Endothelial cell of umbilical vein (primary cell): ENCODE results near the gene VWA7. TPM values are rescaled to one million over a fixed set of nuclear protein-coding genes. Genes with fewer than 3 reads are reported as not detected.
A peak's percentile ranks its signal among the peaks of the same experiment; 100 is the strongest.

Experiments
- BruUV-seq: library from RNA; stranded (reverse); fragments of 400-500 nt; replicated peaks from 2 replicates; lab custom pipeline; 2021; lab: Mats Ljungman, UMichigan
- CTCF ChIA-PET: fragments of 300-600, 350-600 bp; sonication (Branson Sonifier 250); formaldehyde crosslinking; loops from one replicate; lab custom pipeline; 2021; ENCODE audit warnings: antibody characterized with exemption, inconsistent platforms; lab: Charles Lee
- POLR2A ChIA-PET: fragments of 300-600, 350-600 bp; sonication (Branson Sonifier 250); formaldehyde crosslinking; loops from one replicate; lab custom pipeline; 2021; ENCODE audit warnings: antibody characterized with exemption, inconsistent platforms; lab: Charles Lee
- DNase-seq: peaks from one replicate; pipeline ENCODE4 v3.0.0-alpha.2; 2011; ENCODE audit warnings: low read depth, low spot score
- FAIRE-seq: peaks from 2 replicates; lab custom pipeline; 2011; peaks lifted over from hg19 to GRCh38; lab: Jason Lieb, UNC
- H2AFZ ChIP-seq: 2 replicates; pipeline ENCODE4 v1.6.0; 2012; ENCODE audit warnings: low read depth, low read length, control low read depth, inconsistent platforms
- H3K27ac ChIP-seq: 2 replicates; pipeline ENCODE4 v1.5.1; 2011; ENCODE audit warnings: low read depth, mild to moderate bottlenecking, control low read depth, low read length, moderate library complexity; ENCODE audit not compliant: insufficient read depth
- H3K27me3 ChIP-seq, 2 experiments: 2 replicates each; pipeline versions ENCODE4 v1.6.0 to v1.6.1; 2011; ENCODE audit warnings: low read length in 2 of 2, mixed read lengths in 1 of 2; ENCODE audit not compliant: control insufficient read depth in 2 of 2, insufficient read depth in 2 of 2
- H3K36me3 ChIP-seq, 2 experiments: 2 replicates in 1 of 2; 3 replicates in 1 of 2; pipeline ENCODE4 v1.5.1; 2011; ENCODE audit warnings: low read length in 2 of 2, mild to moderate bottlenecking in 1 of 2, moderate library complexity in 1 of 2; ENCODE audit not compliant: control insufficient read depth in 2 of 2, insufficient read depth in 2 of 2; ENCODE audit errors: extremely low read depth in 1 of 2
- H3K4me1 ChIP-seq: 3 replicates; pipeline ENCODE4 v1.5.1; 2011; ENCODE audit warnings: mild to moderate bottlenecking, low read length; ENCODE audit not compliant: control insufficient read depth, insufficient read depth; ENCODE audit errors: extremely low read depth
- H3K4me2 ChIP-seq: 2 replicates; pipeline ENCODE4 v1.6.1; 2011; ENCODE audit warnings: low read length, control low read depth, mixed read lengths; ENCODE audit not compliant: insufficient read depth
- H3K4me3 ChIP-seq, 3 experiments: fragments of 200-600 bp in 1 of 3; sonication (generic), shearing (Covaris generic) in 1 of 3; replicated peaks in 1 of 3; 2 replicates each; pipeline ENCODE4 v1.5.1; 2011 to 2016; ENCODE audit warnings: control low read depth in 3 of 3, low read length in 3 of 3, mild to moderate bottlenecking in 2 of 3, inconsistent platforms in 1 of 3, low read depth in 1 of 3, moderate library complexity in 1 of 3; ENCODE audit not compliant: insufficient read depth in 1 of 3
- H3K79me2 ChIP-seq: 2 replicates; pipeline ENCODE4 v1.6.0; 2012; ENCODE audit warnings: low read length, inconsistent platforms; ENCODE audit not compliant: control insufficient read depth, insufficient read depth
- H3K9ac ChIP-seq: replicated peaks from 2 replicates; pipeline ENCODE3; 2011; ENCODE audit warnings: low read length, control low read depth; ENCODE audit not compliant: insufficient read depth; ENCODE audit errors: extremely low read depth
- H3K9me1 ChIP-seq: replicated peaks from 3 replicates; pipeline ENCODE4 v1.6.0; 2011; ENCODE audit warnings: mild to moderate bottlenecking, low read length; ENCODE audit not compliant: control insufficient read depth, insufficient read depth; ENCODE audit errors: extremely low read depth
- H3K9me3 ChIP-seq: replicated peaks from 2 replicates; pipeline ENCODE4 v1.5.1; 2012; ENCODE audit warnings: low read length, inconsistent platforms; ENCODE audit not compliant: control insufficient read depth, insufficient read depth
- H4K20me1 ChIP-seq: replicated peaks from 2 replicates; pipeline ENCODE3; 2011; ENCODE audit warnings: mild to moderate bottlenecking, low read length; ENCODE audit not compliant: control insufficient read depth, insufficient read depth; ENCODE audit errors: extremely low read depth
- GATA2 ChIP-seq: IDR thresholded peaks from 2 replicates; pipeline ENCODE4 v1.7.0; 2011; ENCODE audit warnings: low read depth, mild to moderate bottlenecking, moderate library complexity, mixed read lengths, low read length; ENCODE audit not compliant: insufficient read length, insufficient read depth
- JUN ChIP-seq: IDR thresholded peaks from 2 replicates; pipeline ENCODE4 v1.6.1; 2011; ENCODE audit warnings: borderline replicate concordance, low read depth; ENCODE audit not compliant: insufficient read length, insufficient read depth
- MYC ChIP-seq: IDR thresholded peaks from one replicate; pipeline ENCODE4 v1.6.1; 2011; ENCODE audit warnings: mild to moderate bottlenecking, low read depth, low read length
- POLR2A ChIP-seq: IDR thresholded peaks from 2 replicates; pipeline ENCODE4 v1.6.1; 2012; ENCODE audit warnings: low read depth, mild to moderate bottlenecking, control low read depth, low read length
- POLR2AphosphoS5 ChIP-seq: IDR thresholded peaks from 2 replicates; pipeline ENCODE4 v1.6.1; 2012; ENCODE audit warnings: low read depth, mild to moderate bottlenecking, control low read depth, low read length, moderate library complexity; ENCODE audit not compliant: insufficient read depth
- dilution Hi-C: fragments of 300-500 bp; cut with MboI; formaldehyde crosslinking; loops from one replicate; pipeline ENCODE4 v1.15.0; 2019; ENCODE audit warnings: low sequenced_read_pairs; ENCODE audit not compliant: extremely low pct_ligation_motif_present
- intact Hi-C: fragments of 100-400 bp; cut with micrococcal nuclease; formaldehyde crosslinking; loops from one replicate; pipeline ENCODE4 v1.10.0; 2022
- polyA plus RNA-seq, 4 experiments: library from polyadenylated mRNA; depleted of rRNA in 3 of 4; stranded (reverse) in 3 of 4; unstranded in 1 of 4; fragments of >200 nt; gene quantifications; 2 replicates each; pipeline versions ENCODE4 v1.2.1 to v1.2.3, GENCODE V29; 2011 to 2012; ENCODE audit warnings: missing spikeins in 1 of 4
- total RNA-seq: library from RNA; stranded (reverse); gene quantifications from 2 replicates; pipeline ENCODE4 v1.2.3, GENCODE V29; 2021
- TF ChIP-seq, protein P1 (sequence below): IDR thresholded peaks from 2 replicates; pipeline ENCODE4 v1.6.1; 2011; ENCODE audit not compliant: insufficient read depth, insufficient read length

VWA7 gene
- total and polyA plus RNA-seq, 2 donors (not counting 3 experiments of a cell fraction or from before 2014, with no cell fraction given), result 0.11 to 0.51 TPM

DNA sequence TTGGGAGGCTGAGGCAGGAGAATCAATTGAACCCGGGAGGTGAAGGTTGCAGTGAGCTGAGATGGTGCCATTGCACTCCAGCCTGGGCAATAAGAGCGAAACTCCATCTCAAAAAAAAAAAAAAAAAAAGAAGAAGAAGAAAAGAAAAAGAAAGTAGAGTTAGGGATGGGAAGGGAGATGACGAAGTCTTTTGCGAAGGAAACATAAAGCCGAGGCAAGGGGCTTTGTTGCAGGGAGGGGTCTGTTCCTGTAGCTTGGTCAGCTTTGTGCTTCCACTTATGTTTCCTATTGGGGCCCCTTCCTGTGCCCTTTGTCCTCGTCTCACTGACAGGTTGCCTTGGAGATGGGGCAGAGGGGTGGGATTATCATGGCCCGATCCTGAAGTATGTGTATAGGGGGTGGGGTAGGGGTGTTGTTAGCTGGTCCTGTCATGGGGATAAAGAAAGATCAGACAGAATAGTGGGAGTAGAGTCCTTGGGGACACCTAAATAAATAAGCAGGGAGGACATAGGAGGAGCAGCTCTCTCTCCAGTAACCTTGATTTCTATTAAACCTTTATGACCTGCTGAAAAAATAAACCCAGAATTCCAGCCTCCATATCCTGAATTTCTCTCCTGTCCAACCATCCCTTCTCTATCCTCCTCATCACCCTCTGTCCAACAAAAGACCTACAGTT lies 39.7 kb downstream of the VWA7 start:
- intact Hi-C loops, result loop anchor here (10.0 kb wide), 1 partner anchor 193 kb away; the partner anchor contains the start of genes ATP6V1G2, DDX39B and NFKBIL1
- no peak for FAIRE-seq
- ChIA-PET POLR2A (interaction anchor here (0.6 to 3.2 kb wide), 5 partner anchors 26 to 90 kb away, joined by 3 to 19 read pairs (median 7); partner anchors contain the start of genes HSPA1A, HSPA1B and HSPA1L), CTCF (interaction anchor here (0.6 to 6.0 kb wide), 16 partner anchors 8 to 93 kb away, joined by 3 to 55 read pairs (median 4); partner anchors contain the start of genes BAG6, DDAH2, HSPA1B and LY6G5B)
- Histone ChIP-seq H3K4me3 (peak overlapping the region in 2 of 3 experiments; percentile 6 to 56), H3K4me2 (peak overlapping the region; percentile 93), H3K9me1 (no peaks in the 10 kb centered on the region), H3K36me3 (peaks cover under 1 to 13% of the 10 kb centered on the region in 2 experiments), H3K4me1 (peaks cover 40% of the 10 kb centered on the region), H3K9ac (peak overlapping the region; percentile 80), H4K20me1 (no peaks in the 10 kb centered on the region), H3K27me3 (no peaks in the 10 kb centered on the region), H3K79me2 (peaks cover 42% of the 10 kb centered on the region), H2AFZ (no peak overlapping the region), H3K27ac (peak overlapping the region; percentile 94), H3K9me3 (no peaks in the 10 kb centered on the region)
- dilution Hi-C loops, result no loop called here
- TSS peak; percentile 1 for BruUV-seq
- TF ChIP-seq GATA2 (no peak), JUN (no peak), POLR2AphosphoS5 (no peak), MYC (no peak), POLR2A (no peak)
- TF ChIP-seq, protein P1, sequence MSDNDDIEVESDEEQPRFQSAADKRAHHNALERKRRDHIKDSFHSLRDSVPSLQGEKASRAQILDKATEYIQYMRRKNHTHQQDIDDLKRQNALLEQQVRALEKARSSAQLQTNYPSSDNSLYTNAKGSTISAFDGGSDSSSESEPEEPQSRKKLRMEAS, result no peak
- DNase-seq, result peak; percentile 69
